Stimulated activated CD8-positive, alpha-beta memory T cell treated with anti-CD3 and anti-CD28 coated beads, Interleukin-4, amount 100 ng/mL, for 1 hour (primary cell): Measurements from ENCODE around the gene PLAGL2.

Experiments
- DNase-seq, 2 donors: peaks; one replicate each; pipeline ENCODE4 v3.0.0-alpha.2; 2020; ENCODE audit warnings: low read depth in 2 of 2, low spot score in 1 of 2

Gene PLAGL2

DNA sequence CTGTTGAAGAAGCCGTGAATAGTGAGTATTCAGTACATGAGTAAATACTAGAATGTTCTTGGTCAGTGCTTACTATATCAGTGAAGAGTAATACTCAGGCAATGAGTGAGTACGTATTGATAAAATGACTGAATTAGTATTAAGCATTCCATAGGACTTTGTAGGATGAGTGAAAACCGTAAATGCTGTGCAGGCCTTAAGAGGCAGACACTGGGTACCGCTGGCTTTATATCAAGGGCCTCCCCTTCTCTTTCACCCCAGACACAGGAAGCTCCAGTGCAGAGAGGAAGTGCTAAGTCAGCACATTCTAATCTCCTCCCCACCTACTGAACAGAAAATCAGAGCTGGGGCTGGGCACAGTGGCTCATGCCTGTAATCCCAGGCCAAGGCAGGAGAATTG lies 24.3 kb upstream of the PLAGL2 start:
- DNase-seq: no peak

DNA sequence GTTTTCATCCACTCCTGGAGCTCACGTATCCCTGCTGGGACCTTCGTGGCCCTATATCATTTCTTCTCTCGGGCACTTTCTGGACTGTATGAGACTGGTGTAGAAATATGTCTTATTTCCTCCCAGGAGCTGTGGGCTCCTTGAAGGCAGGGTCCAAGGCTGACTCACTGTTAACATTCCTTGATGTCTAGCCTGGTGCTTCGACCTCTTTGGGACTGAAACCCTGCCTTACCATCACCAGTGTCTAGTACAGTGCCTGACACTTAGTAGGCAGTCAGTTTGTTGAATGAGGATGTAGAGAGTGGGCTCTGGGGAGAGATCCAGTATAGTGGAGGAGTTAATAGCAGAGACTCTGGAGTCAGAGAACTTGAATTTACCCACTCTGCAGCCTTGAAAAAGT lies 23.7 kb upstream of the PLAGL2 start:
- DNase-seq: no peak

DNA sequence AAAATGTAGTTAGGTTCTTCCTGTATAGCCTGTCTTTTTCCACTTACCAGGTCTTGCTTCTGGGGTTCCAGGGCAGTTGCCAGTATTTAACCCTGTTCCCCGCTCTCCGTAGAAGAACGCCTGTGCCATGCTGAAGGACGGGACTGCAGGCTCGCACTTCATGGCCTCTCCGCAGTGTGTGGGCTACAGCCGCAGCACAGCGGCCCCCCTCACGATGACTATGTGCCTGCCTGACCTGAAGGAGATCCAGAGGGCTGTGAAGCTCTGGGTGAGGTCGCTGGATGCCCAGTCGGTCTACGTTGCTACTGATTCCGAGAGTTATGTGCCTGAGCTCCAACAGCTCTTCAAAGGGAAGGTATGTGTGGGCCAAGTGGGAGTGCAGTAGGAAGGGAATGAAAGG lies 23.2 kb upstream of the PLAGL2 start:
- no peak for DNase-seq

DNA sequence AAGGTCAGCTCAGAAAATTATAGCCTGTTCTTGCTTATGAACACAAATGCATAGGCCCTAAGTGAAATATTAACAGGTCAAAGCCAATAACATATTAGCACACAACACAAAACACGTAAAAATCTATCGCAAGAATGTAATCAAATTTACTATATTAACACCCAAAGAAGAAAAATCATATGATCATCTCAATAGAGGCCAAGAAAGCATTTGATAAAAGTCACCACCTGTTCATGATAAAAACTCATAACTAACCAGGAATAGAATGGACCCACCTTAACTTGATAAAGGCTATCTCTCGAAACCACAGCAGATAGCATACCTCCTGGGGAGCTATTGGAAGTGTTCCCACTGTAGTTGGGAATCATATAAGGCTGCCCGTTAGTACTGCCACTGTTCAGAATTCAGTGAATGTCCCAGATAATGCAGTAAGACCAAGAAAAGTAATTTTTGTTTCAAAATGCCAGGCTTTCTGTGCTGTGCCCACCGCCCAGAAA lies 21.8 kb upstream of the PLAGL2 start:
- DNase-seq: no peak

DNA sequence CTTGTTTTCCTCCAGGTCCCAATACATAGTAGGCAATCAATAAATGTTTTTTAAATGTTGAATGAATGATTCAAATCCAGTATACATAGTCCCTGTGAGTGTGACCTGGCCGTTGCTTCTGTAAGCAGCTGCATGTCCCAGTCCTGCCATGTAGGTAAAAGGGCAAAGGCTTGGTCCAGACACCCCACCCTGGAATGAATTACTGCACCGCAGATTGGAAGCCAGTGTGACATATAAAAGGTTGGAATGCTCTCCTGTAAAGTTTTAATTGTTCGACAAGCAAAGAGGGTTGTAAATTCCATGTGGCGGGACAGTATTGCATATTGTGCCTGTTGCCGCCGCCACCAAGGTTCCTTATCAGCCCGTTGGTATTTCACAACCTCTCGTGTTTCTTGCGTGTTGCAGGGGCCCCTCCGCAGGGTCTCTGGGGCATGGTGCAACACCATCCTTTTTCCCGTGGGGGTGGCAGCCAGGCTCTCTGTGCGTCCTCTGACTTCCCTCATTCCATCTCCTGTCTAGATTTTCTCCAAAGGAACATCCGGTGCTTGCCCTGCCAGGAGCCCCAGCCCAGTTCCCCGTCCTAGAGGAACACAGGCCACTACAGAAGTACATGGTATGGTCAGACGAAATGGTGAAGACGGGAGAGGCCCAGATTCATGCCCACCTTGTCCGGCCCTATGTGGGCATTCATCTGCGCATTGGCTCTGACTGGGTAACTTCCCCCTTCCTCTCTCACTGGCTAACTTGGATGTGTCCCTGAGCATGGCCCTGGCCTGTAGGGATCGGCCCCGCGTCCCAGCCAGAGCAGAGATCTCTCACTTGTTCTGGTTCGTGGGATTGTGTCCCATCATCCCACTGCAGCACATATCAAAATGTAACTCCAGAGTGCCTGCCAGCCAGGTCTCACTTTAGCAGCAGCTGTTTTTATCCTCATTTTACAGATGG lies 20.5 kb upstream of the PLAGL2 start:
- DNase-seq: no peak

DNA sequence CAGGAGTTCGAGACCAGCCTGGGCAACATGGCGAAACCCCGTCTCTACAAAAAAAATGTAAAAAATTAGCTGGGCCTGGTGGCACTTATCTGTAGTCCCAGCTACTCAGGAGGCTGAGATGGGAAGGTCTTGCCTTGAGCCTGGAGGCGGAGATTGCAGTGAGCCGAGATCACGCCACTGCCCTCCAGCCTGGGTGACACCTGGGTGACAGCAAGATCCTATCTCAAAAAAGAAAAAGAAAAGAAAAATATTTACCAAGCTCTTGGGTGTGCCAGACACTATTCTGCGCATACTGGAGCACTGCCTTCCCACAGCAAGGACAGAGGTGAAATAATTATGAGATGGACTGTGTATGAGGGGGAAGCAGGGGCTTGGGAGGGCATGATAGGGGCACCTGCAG lies 19.8 kb upstream of the PLAGL2 start:
- no peak for DNase-seq

DNA sequence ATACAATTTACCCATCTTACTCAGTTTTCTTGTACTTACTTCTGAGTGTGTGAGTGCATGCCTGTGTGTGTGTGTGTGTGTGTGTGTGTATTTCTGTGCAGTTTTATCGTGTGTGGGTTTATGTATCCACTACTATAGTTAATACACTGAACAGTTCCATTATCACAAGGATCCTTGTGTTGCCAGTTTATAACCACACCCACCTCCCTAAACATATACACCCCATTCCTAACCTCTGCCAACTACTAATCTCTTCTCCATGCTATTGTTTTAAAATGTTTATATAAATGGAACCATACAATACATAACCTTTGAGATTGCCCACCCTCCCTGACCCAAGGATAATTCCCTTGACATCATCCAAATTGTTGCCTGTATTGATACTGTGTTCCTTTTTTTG lies 18.8 kb upstream of the PLAGL2 start:
- DNase-seq: no peak

DNA sequence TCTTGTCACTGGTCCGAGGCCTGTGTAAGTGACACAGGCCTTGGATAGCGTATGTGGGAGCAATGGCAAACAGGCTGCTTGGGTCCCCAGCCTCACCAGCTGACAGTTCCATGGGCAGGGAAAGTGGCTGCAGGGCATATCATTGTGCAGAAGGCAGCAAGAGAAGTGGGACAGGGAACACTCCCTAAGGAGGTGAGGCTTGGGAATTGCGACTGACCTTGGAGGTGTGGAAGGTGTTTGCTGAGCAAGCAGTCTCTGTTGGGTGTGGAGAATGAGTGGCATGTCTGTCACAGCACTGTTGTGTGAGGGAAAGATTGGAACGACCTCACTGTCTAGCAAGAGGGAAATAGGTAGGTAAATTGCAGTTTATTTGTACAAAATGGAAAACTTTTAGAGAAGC lies 16.9 kb upstream of the PLAGL2 start:
- DNase-seq: no peak

DNA sequence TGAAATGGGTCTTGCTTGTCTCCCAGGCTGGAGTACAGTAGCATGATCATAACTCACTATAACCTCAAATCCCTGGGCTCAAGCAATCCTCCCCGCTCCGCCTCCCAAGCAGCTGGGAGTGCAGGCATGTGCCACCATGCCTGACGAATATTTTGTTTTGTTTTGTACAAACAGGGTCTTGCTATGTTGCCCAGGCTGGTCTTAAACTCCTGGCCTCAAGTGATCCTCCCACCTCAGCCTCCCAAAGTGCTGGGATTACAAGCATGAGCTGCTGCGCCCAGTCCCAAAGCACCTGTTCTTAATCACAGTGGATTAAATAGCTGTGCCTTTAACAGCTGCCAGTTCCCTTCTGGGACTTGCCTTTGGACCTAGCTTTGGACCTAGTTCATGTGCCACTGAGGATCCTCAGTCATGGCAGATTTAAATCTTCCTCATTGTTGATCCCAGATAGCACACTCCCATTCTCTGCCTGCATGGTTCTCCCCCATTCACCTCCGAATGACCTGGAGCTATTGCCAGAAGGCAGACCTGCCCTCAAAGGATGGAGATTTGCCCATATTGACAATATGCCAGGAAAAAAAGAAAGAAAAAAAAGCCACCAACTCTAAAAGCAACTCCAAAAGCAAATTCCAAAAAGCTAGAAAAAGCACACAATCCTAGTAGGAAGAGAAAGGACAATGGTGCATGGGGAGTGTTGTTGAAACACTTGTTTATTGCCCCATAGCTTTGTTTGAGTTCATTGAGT lies 10.8 kb upstream of the PLAGL2 start:
- no peak for DNase-seq

DNA sequence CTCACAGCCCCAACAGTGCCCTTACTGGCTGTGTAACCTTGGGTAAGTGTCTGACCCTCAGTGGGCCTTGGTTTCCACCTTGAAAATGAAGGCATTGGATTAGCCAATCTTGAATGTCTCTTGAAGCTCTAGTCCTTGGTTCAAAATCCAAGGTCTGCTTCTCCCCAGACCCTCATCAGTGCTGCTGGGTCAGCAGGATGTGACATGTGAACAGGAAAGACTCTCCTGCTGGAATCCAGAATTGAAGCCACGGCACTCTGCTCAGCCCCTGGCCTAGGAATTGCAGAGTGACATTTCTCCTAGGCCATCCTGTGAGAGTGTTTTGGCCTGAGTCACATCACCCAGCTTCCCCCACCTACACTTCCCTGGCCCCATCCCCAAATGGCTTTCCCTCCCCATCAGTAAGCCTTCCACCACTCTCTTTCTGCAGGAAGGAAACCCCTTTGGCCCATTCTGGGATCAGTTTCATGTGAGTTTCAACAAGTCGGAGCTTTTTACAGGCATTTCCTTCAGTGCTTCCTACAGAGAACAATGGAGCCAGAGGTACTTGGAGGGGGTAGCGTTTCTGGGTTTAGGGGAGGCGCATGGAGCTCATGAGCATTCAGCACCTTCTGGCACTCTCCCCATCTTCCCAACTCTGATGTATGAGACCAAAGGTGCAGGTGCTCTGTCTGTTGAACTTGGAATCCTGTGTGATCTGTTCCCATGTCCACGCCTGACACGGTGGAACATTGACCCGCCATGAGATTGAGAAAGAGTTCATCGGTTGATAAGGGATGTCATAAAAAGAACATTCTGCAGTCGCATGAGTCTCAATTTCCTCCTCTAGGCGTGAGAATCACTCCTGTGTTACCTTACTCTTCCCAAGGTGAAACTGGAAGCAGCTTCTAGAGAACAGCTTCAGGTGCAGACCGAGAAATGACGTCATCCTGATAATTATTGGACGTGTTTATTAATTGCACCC lies 8.9 kb upstream of the PLAGL2 start:
- DNase-seq: no peak

DNA sequence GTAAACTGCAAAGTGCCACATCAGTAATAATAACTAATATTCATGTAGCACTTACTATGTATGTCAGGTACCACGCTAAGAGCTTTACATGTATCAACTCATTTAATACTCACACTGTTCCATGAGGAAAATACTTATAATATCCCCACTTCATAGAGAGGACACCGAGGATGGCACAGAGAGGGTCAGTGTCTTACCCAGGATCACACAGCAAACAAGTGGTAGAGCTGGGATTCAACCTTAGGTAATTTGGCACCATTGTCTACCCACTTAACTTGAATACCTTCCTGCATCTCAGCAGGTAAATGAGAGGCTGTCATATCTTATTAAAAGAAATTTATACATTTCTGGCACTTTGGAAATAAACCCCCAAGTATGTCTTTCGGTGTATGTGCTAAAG lies 8.2 kb upstream of the PLAGL2 start:
- DNase-seq: no peak

DNA sequence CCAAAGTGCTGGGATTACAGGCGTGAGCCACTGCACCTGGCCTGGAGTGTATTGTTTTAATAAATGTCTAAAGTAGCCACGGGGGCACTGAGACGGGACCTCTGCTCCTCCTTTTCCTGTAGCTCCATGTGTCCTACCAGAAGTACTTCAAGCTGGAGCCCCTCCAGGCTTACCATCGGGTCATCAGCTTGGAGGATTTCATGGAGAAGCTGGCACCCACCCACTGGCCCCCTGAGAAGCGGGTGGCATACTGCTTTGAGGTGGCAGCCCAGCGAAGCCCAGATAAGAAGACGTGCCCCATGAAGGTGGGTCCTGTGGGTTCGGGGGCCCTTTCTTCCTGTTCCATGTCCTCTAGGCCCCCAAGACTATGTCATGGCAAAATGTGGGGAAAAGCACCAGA lies 7.6 kb upstream of the PLAGL2 start:
- DNase-seq: no peak

DNA sequence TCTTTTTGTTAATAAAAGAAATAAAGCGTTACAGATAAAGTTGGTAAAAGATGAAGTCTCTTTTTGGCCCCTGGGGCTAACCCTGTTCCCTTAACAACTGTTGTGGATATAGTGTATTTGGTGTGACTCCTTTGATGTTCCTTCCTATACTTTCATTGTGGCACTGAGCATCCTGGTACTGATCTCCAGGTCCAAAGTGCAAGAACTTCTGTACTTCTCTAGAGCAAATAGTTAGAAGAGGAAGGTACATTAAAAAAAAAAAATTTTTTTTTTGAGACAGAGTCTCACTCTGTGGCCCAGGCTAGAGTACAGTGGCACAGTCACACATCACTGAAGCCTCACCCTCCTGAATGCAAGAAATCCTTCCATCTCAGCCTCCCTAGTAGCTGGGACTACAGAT lies 6.3 kb upstream of the PLAGL2 start:
- DNase-seq: no peak

DNA sequence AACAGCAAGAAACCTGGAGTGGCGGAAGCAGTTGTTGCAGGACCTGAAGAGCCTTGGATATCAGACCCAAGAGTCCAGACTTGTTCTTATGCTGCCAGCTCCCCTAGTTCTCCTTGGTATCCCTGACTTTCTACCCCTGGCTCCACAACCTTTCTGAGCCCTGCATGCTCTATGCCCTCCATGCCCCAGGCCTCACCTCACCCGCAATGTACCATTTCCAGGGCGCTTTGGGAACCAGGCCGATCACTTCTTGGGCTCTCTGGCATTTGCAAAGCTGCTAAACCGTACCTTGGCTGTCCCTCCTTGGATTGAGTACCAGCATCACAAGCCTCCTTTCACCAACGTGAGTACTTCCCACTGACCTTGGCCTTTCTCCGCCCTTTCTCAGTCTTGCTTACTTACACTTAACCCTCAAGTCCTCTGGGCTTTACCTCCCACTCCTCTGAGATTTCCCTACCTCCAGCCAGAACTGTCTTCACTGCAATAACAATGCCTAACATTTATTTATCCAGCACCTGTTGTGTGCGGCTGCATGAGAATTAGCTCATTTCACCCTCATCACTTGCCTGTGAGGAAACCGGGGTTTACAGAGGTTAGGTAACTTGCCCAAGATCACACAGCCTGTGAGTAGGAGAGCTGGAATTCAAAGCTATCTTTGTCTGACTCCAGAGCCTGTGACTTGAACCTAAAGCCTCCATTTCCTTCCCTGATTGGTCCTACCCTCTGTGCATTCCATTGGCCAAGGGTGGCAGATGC lies 2.5 kb upstream of the PLAGL2 start:
- DNase-seq: no peak

DNA sequence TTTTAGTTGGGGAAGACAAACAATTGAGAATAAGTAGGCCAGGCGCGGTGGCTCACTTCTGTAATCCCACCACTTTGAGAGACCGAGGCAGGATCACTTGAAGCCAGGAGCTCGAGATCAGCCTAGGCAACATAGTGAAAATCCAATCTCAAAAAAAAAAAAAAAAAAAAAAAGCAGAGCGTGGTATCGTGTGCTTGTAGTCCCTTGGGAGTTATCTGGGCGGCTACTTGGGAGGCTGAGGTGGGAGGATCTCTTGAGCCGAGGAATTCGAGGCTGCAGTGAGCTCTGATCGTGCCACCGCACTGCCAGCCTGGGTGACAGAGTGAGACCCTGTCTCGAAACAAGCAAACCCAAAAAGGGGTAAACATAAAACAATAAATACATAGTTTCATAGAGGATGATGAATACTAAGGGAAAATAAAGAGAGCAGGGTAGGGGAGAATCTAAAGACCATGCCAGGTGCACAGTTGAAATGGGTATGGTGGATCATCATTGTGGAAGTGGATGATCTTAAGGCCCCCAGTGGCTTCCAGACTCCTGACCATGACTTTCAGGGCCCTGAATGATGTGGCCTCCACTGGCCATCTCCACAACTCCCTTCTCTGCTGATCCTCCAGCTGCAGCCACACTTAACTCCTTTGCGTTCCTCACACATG lies 1.1 kb upstream of the PLAGL2 start:
- no peak for DNase-seq

DNA sequence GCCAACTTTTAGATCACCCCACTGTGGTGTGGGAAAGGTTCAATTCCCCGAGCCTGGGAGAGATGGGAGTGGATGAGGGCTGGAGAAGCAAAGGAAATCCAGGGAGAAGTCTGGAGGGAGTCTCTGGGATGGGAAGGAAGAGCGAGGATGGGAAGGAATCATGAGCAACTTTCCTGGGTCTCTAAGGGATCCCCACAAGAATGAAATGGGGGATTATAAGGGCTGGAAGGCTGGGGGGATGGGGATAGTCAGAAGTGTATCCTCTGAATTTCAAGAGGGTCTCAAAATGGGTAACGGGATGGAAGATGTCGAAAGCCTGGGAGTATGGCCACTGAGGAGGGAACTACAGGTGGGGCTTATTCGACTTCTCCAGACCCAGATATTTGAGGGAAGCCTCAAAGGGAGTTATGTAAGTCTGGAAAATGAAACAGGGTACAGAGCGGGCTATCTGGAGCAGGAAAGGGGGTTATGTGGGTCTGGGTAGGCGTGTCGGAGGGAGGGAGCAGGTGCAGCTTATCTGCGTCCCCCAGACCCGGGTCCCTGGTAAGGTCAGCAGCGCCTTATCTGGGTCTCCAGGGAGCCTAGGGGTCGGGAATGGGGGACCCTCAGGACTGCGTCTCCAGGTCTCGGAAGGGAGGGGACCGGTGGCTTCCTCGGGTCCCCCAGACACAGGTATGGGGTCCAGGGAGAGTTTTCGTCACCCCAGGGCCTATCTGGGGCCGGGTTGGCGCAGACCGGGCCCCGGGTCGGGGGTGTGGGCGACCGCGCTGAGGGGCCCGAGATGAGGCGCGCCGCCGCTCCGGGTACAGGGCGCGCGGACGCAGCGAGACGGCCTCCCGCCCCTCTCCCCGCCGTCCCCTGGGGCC lies 550 bp downstream of the PLAGL2 start:
- DNase-seq: no peak

DNA sequence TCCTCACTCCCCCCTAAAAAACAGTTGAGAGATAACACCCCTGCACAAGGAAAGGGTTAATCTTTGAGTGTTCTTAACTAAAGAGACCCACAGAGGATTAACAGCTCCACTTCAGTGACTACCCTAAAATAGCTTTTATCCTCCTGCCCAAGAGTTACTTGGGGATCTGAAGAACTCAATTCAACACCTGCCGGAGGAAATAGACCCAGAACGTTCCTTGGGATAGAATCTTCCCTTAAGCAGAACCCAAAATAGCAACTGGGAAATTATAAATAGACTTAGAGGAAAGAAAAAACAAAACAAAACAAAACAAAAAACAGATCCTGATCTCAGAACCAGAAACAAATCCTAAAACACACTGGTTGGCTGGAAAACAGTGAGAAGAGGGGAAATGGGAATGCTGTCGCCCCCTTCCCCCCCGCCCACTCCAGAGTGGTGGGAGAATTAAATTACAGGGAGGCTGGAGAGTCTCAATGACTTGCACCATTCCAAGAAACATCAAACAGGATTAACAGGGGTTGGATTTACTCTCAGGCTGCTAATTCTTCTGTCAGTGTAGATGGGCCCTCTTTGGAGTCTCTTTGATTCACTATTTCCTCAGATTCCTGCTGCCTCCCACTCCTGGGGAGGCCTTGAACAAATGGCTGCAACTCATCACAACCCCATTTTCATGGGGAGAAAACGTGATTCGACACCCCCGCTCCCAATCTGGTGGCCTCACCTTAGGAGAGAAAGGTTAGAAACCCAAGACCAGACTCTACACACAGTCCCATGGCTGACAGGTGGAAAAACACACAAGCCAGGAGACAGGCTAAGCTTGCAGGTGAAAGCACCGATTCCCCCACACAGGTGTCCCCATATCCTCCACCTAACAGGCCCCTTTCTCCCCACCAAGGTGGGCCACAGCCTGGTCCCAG lies 1.4 kb downstream of the PLAGL2 start:
- no peak for DNase-seq
